ENCODE data around the gene TGDS.
"Not testable (repeated sequence)": the region's sequence is repeated elsewhere in the genome, so short reads cannot be mapped to it uniquely, and the experiment has no call there.

TGDS gene

GRCh38 chr13:94552095-94552494 lies 43.9 kb downstream of the TGDS start:
- no peak for DNase-seq (ENCODE audit: low read depth)

- no peak for DNase-seq (ENCODE audit: low read depth)
Measured at GRCh38 chr13:94550062-94550738, 45.8 kb downstream of the TGDS start.

- peak; percentile 88 for DNase-seq (ENCODE audit: low read depth)
Measured at GRCh38 chr13:94549232-94550061, 46.5 kb downstream of the TGDS start.

GRCh38 chr13:94548821-94549231 lies 47.1 kb downstream of the TGDS start:
- DNase-seq (ENCODE audit: low read depth) = no peak

- no peak for DNase-seq (ENCODE audit: low read depth)
Measured at GRCh38 chr13:94548382-94548781, 47.6 kb downstream of the TGDS start.

- DNase-seq (ENCODE audit: low read depth) = no peak
Measured at GRCh38 chr13:94546061-94546839, 49.7 kb downstream of the TGDS start.

- DNase-seq (ENCODE audit: low read depth) = no peak
Measured at GRCh38 chr13:94544922-94545321, 51.0 kb downstream of the TGDS start.

- DNase-seq (ENCODE audit: low read depth) = no peak
Measured at GRCh38 chr13:94542917-94543316, 53.0 kb downstream of the TGDS start.

GRCh38 chr13:94537740-94538630 lies 58.0 kb downstream of the TGDS start:
- DNase-seq (ENCODE audit: low read depth) = no peak

GRCh38 chr13:94535775-94536174 lies 60.2 kb downstream of the TGDS start:
- no peak for DNase-seq (ENCODE audit: low read depth)

GRCh38 chr13:94535231-94535630 lies 60.7 kb downstream of the TGDS start:
- no peak for DNase-seq (ENCODE audit: low read depth)

- no peak for DNase-seq (ENCODE audit: low read depth)
Measured at GRCh38 chr13:94534166-94534565, 61.8 kb downstream of the TGDS start.

GRCh38 chr13:94532278-94532677 lies 63.7 kb downstream of the TGDS start:
- DNase-seq (ENCODE audit: low read depth) = not testable (repeated sequence)

- DNase-seq (ENCODE audit: low read depth) = not testable (repeated sequence)
Measured at GRCh38 chr13:94526956-94527355, 69.0 kb downstream of the TGDS start.

GRCh38 chr13:94525781-94526180 lies 70.2 kb downstream of the TGDS start:
- no peak for DNase-seq (ENCODE audit: low read depth)

- no peak for DNase-seq (ENCODE audit: low read depth)
Measured at GRCh38 chr13:94524407-94524806, 71.5 kb downstream of the TGDS start.
